H1 (cell line): ENCODE data around the gene AGFG1. TPM values are rescaled to one million over a fixed set of nuclear protein-coding genes. Genes with fewer than 3 reads are reported as not detected.

Experiments
- ATF2 ChIP-seq: IDR thresholded peaks from 2 replicates; pipeline ENCODE4 v1.6.1; 2012; ENCODE audit warnings: low read length, inconsistent platforms
- BACH1 ChIP-seq: IDR thresholded peaks from 2 replicates; pipeline ENCODE4 v1.6.1; 2012; ENCODE audit warnings: low read length, improper control_type of control experiment
- CBX5 ChIP-seq: fragments of 300-800, 300-1000 bp; sonication (generic); IDR thresholded peaks from 2 replicates; pipeline ENCODE4 v1.7.1; 2016; ENCODE audit warnings: antibody characterized with exemption, low read length, low read depth
- JUN ChIP-seq: IDR thresholded peaks from 2 replicates; pipeline ENCODE4 v1.6.1; 2011; ENCODE audit warnings: low read depth, mild to moderate bottlenecking, improper control_type of control experiment, low read length
- KDM1A ChIP-seq: fragments of 200-600, 300-600 bp; sonication (generic); IDR thresholded peaks from 2 replicates; pipeline ENCODE4 v1.7.1; 2016; ENCODE audit warnings: mild to moderate bottlenecking, low read length, borderline replicate concordance
- NRF1 ChIP-seq: IDR thresholded peaks from 2 replicates; pipeline ENCODE4 v1.6.1; 2011; ENCODE audit warnings: mild to moderate bottlenecking, low read depth, low read length, improper control_type of control experiment
- polyA plus RNA-seq, 7 experiments: library from polyadenylated mRNA; depleted of rRNA in 3 of 7; stranded (reverse) in 5 of 7; unstranded in 2 of 7; fragments of >200 nt in 5 of 7; fragments of 200-250 nt in 2 of 7; gene quantifications; 1 replicate in 5 of 7; 2 replicates in 1 of 7; 4 replicates in 1 of 7; pipeline versions ENCODE4 v1.2.1 to v1.2.3, GENCODE V29; 2011 to 2013; ENCODE audit warnings: missing spikeins in 2 of 7, mixed read lengths in 2 of 7
- total RNA-seq: library from RNA; stranded (reverse); fragmentation: NEBNext Ultra II Directional; extraction: Animal tissue kit (Norgen Biotek cat#: 25700); gene quantifications from 2 replicates; pipeline ENCODE4 v1.2.1, GENCODE V29; 2021

The AGFG1 gene
- total and polyA plus RNA-seq, 2 of the 8 experiments (the other 6 are each of a cell fraction or from before 2014, with no cell fraction given), result 102 to 147 TPM

- no peak for TF ChIP-seq ATF2
- TF ChIP-seq NRF1, result no peak
- TF ChIP-seq CBX5, result no peak
- no peak for TF ChIP-seq BACH1
- no peak for TF ChIP-seq KDM1A
- TF ChIP-seq JUN, result no peak
- TF ChIP-seq, all 59 proteins: peak for 0
Observed at GRCh38 chr2:227536445-227536844, 64.5 kb downstream of the AGFG1 start (continued).
